ENCODE results near the gene PIK3C2B.

PIK3C2B gene

DNA sequence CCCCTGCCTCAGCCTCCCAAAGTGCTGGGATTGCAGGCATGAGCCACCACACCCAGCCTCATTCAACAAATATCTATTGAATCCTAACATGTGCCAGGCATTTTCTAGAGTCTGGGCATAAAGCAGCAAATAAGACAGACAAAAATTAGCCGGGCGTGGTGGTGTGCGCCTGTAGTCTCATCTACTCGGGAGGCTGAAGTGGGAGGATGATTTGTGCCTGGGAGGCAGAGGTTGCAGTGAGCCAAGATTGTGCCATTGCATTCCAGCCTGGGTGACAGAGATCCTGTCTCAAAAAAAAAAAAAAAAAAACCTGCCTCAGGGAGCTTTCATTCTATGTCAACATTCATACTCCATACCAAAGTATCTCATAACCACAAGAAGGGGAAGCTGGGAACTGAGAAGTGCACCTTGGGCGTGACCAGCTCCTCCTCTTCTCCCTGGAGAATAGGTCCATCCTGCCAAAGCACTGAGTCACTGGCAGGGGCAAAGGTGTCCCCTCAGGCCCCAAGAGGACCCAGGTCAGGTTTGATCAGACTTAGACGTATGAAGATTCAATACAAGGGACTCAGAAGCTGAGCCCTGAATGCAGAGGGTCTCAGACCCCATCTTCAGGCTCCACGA lies 46.2 kb downstream of the PIK3C2B start:
- TF ChIP-seq, protein P1, sequence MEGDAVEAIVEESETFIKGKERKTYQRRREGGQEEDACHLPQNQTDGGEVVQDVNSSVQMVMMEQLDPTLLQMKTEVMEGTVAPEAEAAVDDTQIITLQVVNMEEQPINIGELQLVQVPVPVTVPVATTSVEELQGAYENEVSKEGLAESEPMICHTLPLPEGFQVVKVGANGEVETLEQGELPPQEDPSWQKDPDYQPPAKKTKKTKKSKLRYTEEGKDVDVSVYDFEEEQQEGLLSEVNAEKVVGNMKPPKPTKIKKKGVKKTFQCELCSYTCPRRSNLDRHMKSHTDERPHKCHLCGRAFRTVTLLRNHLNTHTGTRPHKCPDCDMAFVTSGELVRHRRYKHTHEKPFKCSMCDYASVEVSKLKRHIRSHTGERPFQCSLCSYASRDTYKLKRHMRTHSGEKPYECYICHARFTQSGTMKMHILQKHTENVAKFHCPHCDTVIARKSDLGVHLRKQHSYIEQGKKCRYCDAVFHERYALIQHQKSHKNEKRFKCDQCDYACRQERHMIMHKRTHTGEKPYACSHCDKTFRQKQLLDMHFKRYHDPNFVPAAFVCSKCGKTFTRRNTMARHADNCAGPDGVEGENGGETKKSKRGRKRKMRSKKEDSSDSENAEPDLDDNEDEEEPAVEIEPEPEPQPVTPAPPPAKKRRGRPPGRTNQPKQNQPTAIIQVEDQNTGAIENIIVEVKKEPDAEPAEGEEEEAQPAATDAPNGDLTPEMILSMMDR (IDR thresholded peaks at IDR 0.05; ENCODE audit: low read depth, low read length), result no peak
- no peak overlapping the region for H3K4me3 ChIP-seq (ENCODE audit: low read depth, low read length)
- in situ Hi-C loops (cut with HindIII; ENCODE audit: low sequenced_read_pairs), result no loop called here
- DNase-seq (ENCODE audit: low read depth, low spot score), result no peak

- DNase-seq (ENCODE audit: low read depth, low spot score), result no peak
- TF ChIP-seq, protein P1 (IDR thresholded peaks at IDR 0.05; ENCODE audit: low read depth, low read length), result no peak
- H3K4me3 ChIP-seq (ENCODE audit: low read depth, low read length), result no peak overlapping the region
- in situ Hi-C loops (cut with HindIII; ENCODE audit: low sequenced_read_pairs), result no loop called here
Measured at GRCh38 chr1:204447736-204448135, 46.9 kb downstream of the PIK3C2B start.

DNA sequence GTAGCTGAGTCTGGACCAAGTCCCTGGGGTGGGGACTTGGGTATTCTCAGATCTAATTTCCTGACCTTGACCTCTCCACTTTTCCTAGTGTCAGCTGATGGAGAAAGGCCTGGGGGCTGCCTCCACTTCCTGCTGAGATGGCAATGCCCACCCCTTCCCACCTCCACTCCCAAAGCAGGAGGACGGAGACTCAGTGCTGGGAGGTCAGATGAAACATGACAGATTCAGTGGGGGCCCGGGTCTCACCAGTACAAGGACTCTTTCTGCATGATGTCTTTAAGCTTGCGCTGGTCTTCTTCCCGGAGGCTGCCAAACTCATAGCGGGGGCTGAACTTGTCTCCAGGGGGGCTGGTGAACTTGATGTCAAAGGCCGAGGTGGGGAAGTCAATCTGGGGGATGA lies 47.4 kb downstream of the PIK3C2B start:
- DNase-seq (ENCODE audit: low read depth, low spot score), result no peak
- H3K4me3 ChIP-seq (ENCODE audit: low read depth, low read length), result no peak overlapping the region
- in situ Hi-C loops (cut with HindIII; ENCODE audit: low sequenced_read_pairs), result no loop called here
- TF ChIP-seq, protein P1 (IDR thresholded peaks at IDR 0.05; ENCODE audit: low read depth, low read length), result no peak

- in situ Hi-C loops (cut with HindIII; ENCODE audit: low sequenced_read_pairs), result no loop called here
- H3K4me3 ChIP-seq (ENCODE audit: low read depth, low read length), result no peak overlapping the region
Measured at GRCh38 chr1:204446413-204447111, 48.0 kb downstream of the PIK3C2B start.

GRCh38 chr1:204445860-204446412 lies 48.7 kb downstream of the PIK3C2B start:
- no peak for DNase-seq (ENCODE audit: low read depth, low spot score)
- in situ Hi-C loops (cut with HindIII; ENCODE audit: low sequenced_read_pairs), result no loop called here
- TF ChIP-seq, protein P1 (IDR thresholded peaks at IDR 0.05; ENCODE audit: low read depth, low read length), result peak; percentile 60
- no peak overlapping the region for H3K4me3 ChIP-seq (ENCODE audit: low read depth, low read length)

More at GRCh38 chr1:204446413-204447111, 48.0 kb downstream of the PIK3C2B start:
- peak; percentile 41 for DNase-seq (ENCODE audit: low read depth, low spot score)
- TF ChIP-seq, protein P1 (IDR thresholded peaks at IDR 0.05; ENCODE audit: low read depth, low read length), result peak; percentile 85
